H1 (cell line): Measurements from ENCODE around the gene BTN2A1. TPM values are rescaled to one million over a fixed set of nuclear protein-coding genes. Genes with fewer than 3 reads are reported as not detected.

Source experiments
- CHD1 ChIP-seq: IDR thresholded peaks from 2 replicates; pipeline ENCODE4 v1.6.1; 2012; ENCODE audit warnings: low read depth, low read length, improper control_type of control experiment
- CHD7 ChIP-seq: fragments of 300-600 bp; sonication (generic); IDR thresholded peaks from 2 replicates; pipeline ENCODE4 v1.7.1; 2012; ENCODE audit warnings: low read length, moderate library complexity, mild to moderate bottlenecking, inconsistent platforms; ENCODE audit not compliant: insufficient replicate concordance
- EGR1 ChIP-seq: IDR thresholded peaks from 2 replicates; pipeline ENCODE4 v1.6.1; 2011; ENCODE audit warnings: low read depth, low read length, borderline replicate concordance
- EP300 ChIP-seq, 2 experiments: IDR thresholded peaks; 1 replicate in 1 of 2; 2 replicates in 1 of 2; pipeline ENCODE4 v1.6.1; 2011 to 2012; ENCODE audit warnings: low read depth in 2 of 2, low read length in 2 of 2, mild to moderate bottlenecking in 2 of 2, borderline replicate concordance in 1 of 2, inconsistent platforms in 1 of 2, moderate library complexity in 1 of 2
- FOSL1 ChIP-seq: IDR thresholded peaks from 2 replicates; pipeline ENCODE4 v1.6.1; 2011; ENCODE audit warnings: mild to moderate bottlenecking, low read depth, low read length, moderate library complexity; ENCODE audit not compliant: insufficient read depth
- GTF2F1 ChIP-seq: IDR thresholded peaks from 2 replicates; pipeline ENCODE4 v1.6.1; 2012; ENCODE audit warnings: low read depth, low read length, improper control_type of control experiment, borderline replicate concordance
- JUN ChIP-seq: IDR thresholded peaks from 2 replicates; pipeline ENCODE4 v1.6.1; 2011; ENCODE audit warnings: low read depth, mild to moderate bottlenecking, improper control_type of control experiment, low read length
- KDM5A ChIP-seq: fragments of 200-600 bp; IDR thresholded peaks from 2 replicates; pipeline ENCODE4 v1.7.1; 2012; ENCODE audit warnings: mild to moderate bottlenecking, low read length, inconsistent platforms, mixed read lengths
- POLR2AphosphoS5 ChIP-seq: IDR thresholded peaks from 2 replicates; pipeline ENCODE4 v1.6.1; 2011; ENCODE audit warnings: low read depth, low read length
- SRF ChIP-seq: IDR thresholded peaks from 2 replicates; pipeline ENCODE4 v1.6.1; 2011; ENCODE audit warnings: mild to moderate bottlenecking, low read depth, low read length, moderate library complexity
- polyA plus RNA-seq, 7 experiments: library from polyadenylated mRNA; depleted of rRNA in 3 of 7; stranded (reverse) in 5 of 7; unstranded in 2 of 7; fragments of >200 nt in 5 of 7; fragments of 200-250 nt in 2 of 7; gene quantifications; 1 replicate in 5 of 7; 2 replicates in 1 of 7; 4 replicates in 1 of 7; pipeline versions ENCODE4 v1.2.1 to v1.2.3, GENCODE V29; 2011 to 2013; ENCODE audit warnings: missing spikeins in 2 of 7, mixed read lengths in 2 of 7
- total RNA-seq: library from RNA; stranded (reverse); fragmentation: NEBNext Ultra II Directional; extraction: Animal tissue kit (Norgen Biotek cat#: 25700); gene quantifications from 2 replicates; pipeline ENCODE4 v1.2.1, GENCODE V29; 2021

The BTN2A1 gene
- total and polyA plus RNA-seq, 2 of the 8 experiments (the other 6 are each of a cell fraction or from before 2014, with no cell fraction given): 8.7 to 11.0 TPM

- TF ChIP-seq CHD7 (no peak), POLR2AphosphoS5 (no peak), CHD1 (no peak), KDM5A (no peak), EGR1 (no peak), JUN (no peak), SRF (no peak), GTF2F1 (no peak), FOSL1 (no peak), EP300 (IDR thresholded peaks at IDR 0.05; ENCODE audit: borderline replicate concordance in 1 of 2, low read depth in 2 of 2, low read length in 2 of 2) (no peak)
Observed at GRCh38 chr6:26412954-26413353, 44.8 kb upstream of the BTN2A1 start (continued).
